ENCODE results near the gene SNCG. TPM values are rescaled to one million over a fixed set of nuclear protein-coding genes. Genes with fewer than 3 reads are reported as not detected.

SNCG gene
- total RNA-seq, 2 donors from 2014 or later, result 55.9 to 61.1 TPM

DNA sequence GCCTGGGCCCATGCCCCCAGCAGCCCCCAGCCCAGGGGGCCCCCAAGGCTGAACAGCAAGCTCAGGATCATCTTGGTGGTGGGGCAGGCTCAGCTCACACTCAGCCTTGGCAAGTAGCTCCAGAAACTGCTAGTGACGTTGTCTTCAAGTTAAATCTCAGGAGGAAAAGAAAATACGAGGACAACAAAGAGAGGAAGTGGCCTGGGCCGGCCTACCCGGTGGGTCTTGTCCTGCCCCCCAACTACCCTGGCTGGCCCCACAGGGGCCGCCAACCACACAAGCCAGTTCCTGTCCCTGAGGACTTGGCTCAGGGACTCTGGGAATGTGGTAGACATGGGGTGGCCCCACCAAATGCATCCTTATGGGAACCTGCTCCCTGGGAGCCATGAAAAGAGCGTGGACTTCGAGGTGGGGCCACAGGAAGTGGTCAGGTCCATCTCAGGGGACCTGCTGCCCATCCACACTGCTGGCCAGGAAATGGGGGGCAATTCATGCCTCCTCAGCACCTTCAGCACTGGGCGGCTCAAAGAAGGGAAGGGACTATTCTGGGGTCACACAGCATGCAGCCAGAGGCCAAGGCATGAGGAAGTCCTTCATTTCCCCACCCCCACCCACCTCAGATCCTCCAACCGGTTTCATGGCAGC, 806 bp upstream of the SNCG start, which contains the start of gene MMRN2:
Gene MMRN2, minus strand, starts transcription at position 145 of the 645 bp plus-strand sequence. Its CDS starts 74 bp downstream, at position 71.
- peak; percentile 83 for DNase-seq (ENCODE audit: low spot score)
- intact Hi-C loops (cut with DNase I), result no loop called here

DNA sequence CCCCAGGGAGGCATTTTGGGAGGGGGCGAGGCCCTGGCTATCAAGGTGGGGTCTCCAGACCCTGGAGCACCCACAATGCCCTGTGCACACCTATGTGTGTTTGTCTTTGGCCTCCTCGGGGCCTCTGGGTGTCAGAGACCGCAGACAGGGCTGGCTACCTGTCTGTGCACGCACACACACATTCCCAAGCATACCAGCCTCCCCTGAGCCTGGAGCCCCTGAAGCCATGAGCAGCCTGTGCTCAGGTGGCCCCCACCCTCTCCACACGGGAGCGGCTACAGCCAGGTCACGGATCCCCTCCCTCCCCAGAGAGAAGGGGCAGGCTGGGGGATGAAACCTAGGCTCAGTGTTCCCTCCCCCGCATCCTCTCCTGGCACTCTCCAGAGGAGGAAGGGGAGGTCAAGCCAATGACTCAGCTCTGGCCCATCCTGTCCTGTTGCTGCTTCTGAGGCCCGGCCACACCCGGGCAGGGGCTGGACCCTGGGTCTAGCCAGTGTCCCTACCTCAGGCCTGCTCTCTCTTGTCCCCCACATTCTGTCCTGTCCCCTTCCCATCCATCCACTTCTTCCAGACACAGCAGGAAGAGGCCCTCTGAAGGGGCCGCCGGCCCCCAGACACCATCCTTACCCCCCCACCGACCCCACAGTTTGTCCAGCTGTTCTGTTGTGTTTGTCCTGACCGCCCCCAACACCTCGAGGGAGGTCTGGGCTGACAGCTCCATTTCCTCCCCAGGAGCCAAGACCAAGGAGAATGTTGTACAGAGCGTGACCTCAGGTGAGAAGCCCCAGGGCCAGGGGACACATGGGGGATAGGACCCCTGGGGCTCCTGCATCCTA, 720 bp downstream of the SNCG start:
- intact Hi-C loops (cut with DNase I), result no loop called here
- DNase-seq (ENCODE audit: low spot score), result peak; percentile 85

DNA sequence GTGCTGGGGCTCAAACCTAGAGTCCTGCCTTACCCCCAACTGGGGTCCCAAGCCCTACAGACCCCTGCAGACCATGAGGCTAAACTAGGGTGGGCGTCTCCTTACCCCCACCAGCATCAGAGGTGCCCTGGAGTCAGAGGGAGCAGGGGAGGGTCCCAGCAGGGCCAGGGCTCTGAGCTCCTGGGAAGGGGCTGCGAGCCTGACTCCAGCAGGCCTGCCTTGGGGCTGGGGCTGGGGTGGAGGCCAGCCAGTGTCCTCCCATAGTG, 1.3 kb downstream of the SNCG start:
- DNase-seq (ENCODE audit: low spot score), result no peak
- intact Hi-C loops (cut with DNase I), result no loop called here

DNA sequence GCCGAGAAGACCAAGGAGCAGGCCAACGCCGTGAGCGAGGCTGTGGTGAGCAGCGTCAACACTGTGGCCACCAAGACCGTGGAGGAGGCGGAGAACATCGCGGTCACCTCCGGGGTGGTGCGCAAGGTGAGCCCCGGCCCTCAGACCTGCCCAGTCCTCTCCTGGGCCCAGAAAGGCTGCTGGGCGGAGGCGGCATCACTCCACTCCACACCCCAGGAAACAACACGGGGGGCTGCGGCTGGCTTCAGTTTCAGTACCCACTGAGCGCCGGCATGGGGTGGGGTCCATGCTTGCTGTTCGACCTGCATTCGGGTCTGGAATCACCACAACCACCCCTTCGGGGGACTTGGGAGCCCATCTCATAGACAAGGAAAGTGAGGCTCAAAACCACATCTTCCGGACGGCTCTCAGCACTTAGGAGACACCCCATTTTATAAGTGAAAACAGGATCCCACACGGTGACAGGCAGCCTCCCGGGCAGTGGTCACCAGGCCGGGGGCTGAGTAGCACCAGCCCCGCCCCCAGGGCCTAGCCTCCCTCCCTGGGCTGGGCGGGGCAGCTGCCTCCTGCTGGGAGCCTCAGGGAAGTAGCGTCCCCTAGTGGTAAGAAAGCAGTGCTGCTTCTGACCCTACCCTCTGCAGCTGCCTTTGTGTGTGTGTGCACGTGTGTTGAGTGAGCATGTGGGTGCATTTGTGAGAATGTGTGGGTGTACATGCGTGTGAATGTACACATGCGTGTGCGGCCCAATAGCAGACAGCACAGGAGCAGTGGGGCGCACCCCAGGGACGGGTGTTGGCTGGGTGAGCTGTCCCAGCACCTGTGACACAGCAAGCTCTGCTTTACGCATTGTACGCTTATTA, 1.8 kb downstream of the SNCG start:
- peak; percentile 84 for DNase-seq (ENCODE audit: low spot score)
- intact Hi-C loops (cut with DNase I), result no loop called here

DNA sequence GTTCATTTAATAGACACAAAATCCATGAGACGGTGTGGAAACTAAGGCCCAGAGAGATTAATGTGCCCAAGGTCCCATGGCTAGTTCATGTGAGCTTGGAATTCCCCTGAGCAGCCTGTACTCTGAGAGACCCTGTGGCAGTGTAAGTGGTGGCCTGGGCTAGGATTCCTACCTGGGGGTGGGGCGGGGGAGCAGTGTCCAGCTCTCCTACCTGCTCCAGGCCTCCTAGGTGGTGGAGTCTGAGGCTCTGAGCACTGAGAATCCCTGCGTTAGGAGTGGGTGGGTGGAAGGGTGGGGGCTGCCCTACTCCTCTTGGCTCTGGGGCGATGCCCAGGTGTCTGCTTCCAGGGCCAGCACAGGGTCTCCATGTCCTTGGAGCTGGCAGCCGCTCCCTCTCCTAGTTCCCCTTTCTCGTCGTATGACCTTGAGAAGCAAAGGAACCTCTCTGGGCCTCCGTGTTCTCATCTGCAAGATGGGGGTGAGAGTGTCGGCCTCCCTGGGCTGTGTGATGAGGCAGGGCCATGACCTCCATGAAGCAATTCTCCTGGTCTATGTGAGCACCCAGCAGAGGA, 2.5 kb downstream of the SNCG start:
- intact Hi-C loops (cut with DNase I), result no loop called here
- DNase-seq (ENCODE audit: low spot score), result peak; percentile 62

DNA sequence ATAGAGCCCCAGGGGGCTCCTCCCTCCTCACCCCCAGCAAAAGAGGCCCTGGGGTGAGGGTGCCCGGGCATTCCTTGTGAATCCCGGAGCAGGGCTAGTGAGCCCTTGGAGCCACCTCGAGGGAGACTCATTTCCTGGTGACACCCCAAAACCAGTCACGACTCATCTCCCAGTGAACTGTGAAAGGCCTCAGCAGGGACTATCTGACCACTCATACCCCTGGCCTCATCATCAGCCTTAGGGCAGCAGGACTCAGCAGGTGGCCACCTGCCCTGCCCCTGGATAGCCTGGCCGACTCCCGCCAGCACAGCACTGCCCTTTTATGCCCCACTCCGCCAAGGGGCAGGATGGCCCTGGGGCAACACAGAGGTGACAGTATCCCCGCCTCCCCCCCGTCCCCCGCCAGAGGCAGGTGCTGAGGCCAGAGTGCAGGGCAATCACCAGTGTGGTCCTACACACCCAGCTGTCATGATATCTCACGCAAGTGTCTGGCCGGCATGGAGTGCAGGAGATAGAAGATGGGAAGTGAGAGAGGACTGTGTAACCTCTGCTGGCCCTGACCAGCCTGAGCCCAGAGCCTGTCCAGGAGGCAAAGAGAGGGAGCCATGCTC, 3.2 kb downstream of the SNCG start:
- DNase-seq (ENCODE audit: low spot score), result peak; percentile 76
- intact Hi-C loops (cut with DNase I), result loop anchor here in 1 of 2 donors (2.0 kb wide), 1 partner anchor 21 kb away; no protein-coding TSS in a partner anchor

DNA sequence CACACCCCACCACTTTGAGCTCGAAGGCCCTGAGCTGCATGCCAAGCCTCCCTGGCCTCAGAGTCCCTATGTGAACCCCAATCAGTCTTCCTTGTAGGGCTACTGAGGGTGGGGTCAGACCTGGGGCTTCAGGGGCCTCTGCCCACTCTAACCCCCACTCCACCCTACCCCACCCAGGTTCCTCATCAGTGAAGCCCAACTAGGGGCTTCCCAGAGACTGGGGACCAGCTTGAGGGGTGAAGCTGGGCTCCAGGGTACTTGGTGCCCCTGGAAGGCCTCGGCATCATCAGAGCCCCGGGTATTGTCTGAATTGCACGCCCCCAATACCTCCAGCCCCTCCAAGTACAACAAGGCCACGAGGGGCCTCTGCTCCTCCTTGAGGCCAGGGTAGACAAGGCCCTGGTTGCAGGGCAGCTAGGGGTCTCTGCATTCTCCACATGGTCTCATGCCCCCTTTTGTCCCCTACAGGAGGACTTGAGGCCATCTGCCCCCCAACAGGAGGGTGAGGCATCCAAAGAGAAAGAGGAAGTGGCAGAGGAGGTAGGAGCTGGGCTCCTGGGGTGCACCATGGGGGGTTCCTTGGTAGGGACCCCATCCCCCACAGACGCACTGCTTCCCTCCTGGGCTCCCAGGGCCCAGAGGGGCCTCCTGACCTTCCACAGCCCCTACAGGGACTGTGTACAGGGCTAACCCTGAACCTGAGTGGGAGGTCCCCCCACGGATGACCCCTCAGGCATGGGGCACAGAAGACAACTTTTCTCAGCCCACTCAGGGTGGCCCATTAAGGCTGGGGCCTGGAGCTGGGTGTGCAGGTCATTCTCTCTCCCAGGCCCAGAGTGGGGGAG, 4.0 kb downstream of the SNCG start:
- DNase-seq (ENCODE audit: low spot score), result peak; percentile 46
- intact Hi-C loops (cut with DNase I), result loop anchor here in 1 of 2 donors (2.0 kb wide), 1 partner anchor 22 kb away; no protein-coding TSS in a partner anchor

DNA sequence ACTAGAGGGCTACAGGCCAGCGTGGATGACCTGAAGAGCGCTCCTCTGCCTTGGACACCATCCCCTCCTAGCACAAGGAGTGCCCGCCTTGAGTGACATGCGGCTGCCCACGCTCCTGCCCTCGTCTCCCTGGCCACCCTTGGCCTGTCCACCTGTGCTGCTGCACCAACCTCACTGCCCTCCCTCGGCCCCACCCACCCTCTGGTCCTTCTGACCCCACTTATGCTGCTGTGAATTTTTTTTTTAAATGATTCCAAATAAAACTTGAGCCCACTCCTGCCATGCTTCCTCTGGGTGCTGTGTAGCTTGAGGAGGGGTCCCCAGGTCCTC, 4.5 kb downstream of the SNCG start:
- intact Hi-C loops (cut with DNase I), result loop anchor here in 1 of 2 donors (2.0 kb wide), 1 partner anchor 22 kb away; no protein-coding TSS in a partner anchor
- peak; percentile 46 for DNase-seq (ENCODE audit: low spot score)

DNA sequence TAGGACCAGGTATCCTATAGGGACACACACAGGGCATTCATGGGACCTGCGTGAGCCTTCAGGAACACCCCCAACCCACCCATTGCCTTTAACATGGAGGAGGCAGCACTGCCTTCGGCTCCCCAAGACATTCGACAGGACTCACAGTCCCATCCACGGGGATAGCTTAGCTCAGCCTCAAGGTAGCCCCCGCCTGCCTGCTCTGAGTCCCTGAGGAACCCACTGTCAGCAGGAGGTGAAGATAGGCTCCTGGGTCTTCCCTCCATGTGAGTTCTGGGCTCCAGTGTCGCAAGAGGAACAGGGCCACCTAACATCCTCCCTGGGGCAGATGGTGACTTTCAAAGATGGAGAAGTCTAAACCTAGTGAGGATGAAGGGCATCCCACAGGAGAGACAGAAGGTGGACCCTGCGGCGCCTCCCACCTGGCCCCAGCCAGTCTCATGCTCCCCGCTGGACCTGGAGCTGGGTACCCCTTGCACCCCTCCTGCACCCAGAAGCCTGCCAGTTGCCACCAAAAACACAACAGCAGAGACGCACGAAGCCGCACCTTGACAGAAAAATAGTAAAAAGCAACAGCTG, 5.0 kb downstream of the SNCG start:
- DNase-seq (ENCODE audit: low spot score), result peak; percentile 69
- intact Hi-C loops (cut with DNase I), result loop anchor here in 1 of 2 donors (2.0 kb wide), 1 partner anchor 23 kb away; no protein-coding TSS in a partner anchor

DNA sequence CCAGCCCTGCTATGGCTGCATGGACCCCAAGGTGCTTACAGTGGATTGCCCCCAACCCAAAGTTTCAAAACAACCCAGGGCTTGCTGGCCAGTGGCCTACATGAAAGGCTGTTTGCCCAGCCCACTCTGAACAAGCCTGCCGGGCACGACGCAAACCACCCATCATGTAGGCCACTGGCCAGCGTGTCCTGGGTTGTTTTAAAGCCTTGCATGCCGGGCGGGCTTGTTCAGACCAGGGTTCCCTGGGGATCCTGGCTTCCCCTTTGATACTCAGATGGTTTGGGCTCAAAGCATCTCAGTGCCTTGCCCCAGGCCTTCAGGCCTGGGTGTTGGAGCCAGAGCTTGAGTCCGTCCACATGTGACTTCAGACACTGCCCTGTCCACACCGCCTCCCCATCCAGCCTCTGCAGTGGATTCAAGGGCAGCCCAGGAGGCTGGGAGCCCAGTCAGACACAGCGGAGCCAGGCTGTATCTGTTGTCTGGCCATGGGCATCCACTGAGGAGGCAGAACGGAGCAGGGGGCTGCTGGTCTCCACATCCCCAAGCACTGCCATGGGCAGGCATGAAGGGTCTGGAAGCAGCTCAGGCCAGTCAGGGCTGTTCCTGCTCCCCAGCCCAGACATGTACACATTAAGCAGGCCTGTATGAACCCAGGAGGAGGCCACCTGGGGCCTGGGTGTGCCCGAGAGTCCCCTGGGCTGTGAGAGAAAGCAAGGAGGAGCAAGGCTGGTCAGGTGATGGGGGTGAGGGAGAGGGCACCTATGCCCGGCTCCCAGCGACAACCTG, 5.9 kb downstream of the SNCG start:
- intact Hi-C loops (cut with DNase I), result no loop called here
- peak; percentile 75 for DNase-seq (ENCODE audit: low spot score)

DNA sequence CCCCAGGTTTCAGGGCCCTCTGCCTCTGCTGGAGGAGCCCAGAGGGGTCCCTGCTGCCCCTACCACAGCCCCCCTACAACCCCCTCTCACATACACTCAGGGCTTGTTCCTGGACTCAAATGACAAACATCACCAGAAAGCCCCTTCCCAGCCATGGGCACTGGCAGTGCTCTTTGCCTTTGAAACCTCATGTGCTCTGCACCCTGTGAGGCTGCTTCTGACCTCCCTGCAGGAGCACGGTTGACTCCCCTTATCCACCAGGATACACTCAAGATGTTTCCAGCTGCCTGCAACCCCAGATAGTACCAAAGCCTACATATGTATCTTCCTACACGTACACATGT, 6.4 kb downstream of the SNCG start:
- DNase-seq (ENCODE audit: low spot score), result peak; percentile 31
- intact Hi-C loops (cut with DNase I), result no loop called here

DNA sequence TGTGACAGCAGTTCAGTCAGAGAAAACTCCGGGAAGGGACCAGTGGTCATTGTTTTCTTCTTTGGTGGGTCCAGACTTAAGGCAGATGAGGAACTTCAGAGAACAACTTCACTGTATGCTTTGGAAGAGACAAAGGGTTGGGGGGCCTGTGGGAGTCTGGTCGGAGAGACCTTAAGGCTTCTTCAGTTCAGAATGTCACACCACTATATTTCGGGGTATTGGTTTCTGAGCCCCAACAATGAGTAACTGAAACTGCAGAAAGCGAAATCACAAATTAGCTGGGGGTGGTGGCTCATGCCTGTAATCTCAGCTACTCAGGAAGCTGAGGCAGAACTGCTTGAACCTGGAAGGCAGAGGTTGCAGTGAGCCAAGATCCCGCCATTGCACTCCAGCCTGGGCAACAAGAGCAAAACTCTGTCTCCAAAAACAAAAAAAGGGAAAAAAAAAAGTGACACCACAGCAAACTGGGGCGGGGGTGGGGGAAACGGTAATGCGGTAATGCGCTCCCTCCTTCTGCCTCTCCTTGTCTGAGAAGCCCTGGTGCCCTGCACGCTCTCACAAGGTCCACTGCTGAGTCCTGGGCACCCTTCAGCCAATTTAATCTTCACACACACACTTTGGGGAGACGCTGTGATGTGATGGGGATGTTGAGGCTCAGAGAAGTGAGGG, 7.7 kb downstream of the SNCG start:
- DNase-seq (ENCODE audit: low spot score), result peak; percentile 45
- intact Hi-C loops (cut with DNase I), result loop anchor here in 1 of 2 donors (1.0 kb wide), 1 partner anchor 30 kb away; no protein-coding TSS in a partner anchor

DNA sequence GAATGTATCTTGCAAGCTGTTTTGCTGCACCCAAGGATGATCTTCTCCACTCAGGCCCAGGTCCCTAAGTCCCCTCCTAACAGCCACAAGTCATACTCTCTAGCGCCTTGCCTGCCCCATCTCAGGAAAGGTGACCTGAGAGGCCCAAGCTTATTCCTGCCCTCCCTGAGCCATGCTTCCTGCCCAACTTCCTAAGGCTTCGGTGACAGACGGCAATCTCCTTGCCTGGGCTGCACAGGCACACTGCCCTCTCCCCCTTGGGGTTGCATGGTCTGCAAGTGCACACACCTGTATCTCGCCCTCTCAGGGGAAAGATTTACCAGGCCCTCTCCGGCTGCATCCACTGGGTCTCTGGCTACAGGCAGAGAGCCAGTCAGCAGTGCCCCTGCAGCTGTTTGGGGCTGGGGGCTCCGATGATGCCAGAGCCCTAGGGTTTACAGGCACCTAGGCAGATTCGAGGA, 9.1 kb downstream of the SNCG start:
- intact Hi-C loops (cut with DNase I), result no loop called here

DNA sequence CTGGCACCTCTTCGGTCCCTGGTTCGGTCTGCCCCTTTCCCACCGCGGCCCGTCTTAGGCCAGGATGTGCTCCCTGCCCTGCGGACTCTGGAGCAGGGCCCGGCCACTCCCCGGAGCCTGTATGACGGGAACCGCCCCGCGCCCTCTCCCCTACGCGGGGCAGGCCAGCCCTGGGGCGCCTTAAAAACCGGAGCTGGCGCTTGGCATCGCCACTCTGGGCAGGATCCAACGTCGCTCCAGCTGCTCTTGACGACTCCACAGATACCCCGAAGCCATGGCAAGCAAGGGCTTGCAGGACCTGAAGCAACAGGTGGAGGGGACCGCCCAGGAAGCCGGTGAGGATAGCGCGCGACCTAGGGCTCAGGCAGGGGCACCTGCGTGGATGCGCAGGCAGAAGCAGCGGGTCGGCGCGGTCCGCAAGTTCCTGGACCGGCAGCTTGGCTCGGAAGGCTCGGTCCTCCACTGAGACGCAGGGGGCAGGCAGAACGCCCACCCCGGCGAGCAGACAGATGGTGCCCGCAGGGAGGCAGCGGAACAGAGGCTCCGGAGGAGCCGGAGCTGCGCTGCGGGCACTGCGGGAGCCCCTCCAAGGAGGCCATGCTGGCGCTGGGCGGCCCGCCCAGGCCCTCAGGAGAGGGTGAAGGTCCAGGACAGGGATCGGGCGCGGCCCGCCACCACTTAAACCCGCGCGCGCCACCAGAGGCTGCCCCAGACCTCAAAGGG, 10.0 kb downstream of the SNCG start, which contains the start of gene ADIRF:
Gene ADIRF, plus strand, starts transcription at position 212 of the 723 bp plus-strand sequence. Its CDS starts 63 bp downstream, at position 275.
- peak; percentile 90 for DNase-seq (ENCODE audit: low spot score)
- intact Hi-C loops (cut with DNase I), result no loop called here

More for the DNA sequence above, 9.1 kb downstream of the SNCG start:
- DNase-seq (ENCODE audit: low spot score), result no peak

DNA sequence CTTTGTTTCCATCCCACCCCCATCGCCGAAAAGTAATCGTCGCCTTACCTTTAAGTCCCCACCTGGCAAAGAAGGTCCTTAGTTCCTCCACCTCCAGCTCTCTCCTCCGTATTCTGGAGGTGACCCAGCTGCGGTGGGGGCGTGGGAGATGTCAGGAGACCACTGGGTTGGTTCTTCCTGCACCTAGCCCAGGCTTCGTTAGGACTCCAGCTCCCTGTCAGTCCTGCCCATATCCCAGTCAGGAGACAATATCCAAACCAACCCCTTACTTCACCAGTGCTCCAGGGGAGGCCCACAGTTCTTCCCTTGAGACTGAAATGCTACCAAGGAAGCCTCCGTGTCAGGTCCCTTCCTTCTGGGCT, 10.6 kb downstream of the SNCG start:
- intact Hi-C loops (cut with DNase I), result no loop called here

More for the DNA sequence above, 10.6 kb downstream of the SNCG start:
- DNase-seq (ENCODE audit: low spot score), result no peak

Measured in posterior vena cava (tissue), 2 donors.